ENCODE measurements around the gene BLMH.

GRCh38 chr17:30235386-30236296, 56.1 kb downstream of the BLMH start, which contains the start of gene SLC6A4:
- TF ChIP-seq CTCF (conservative IDR thresholded peaks at IDR 0.05 in 1 of 2, IDR thresholded peaks at IDR 0.05 in 1 of 2; ENCODE audit: low read depth in 1 of 2, low read length in 2 of 2) (no peak), EZH2 (IDR thresholded peaks at IDR 0.05; ENCODE audit: low read length, missing control alignments) (peak; percentile 74)

All from fibroblast of lung (primary cell).